Chondrocyte (in vitro differentiated cells): Measurements from ENCODE around the gene LMF2. TPM values are rescaled to one million over a fixed set of nuclear protein-coding genes. Genes with fewer than 3 reads are reported as not detected.

Source experiments
- DNase-seq: peaks from one replicate; pipeline ENCODE4 v3.0.0; 2021; ENCODE audit warnings: mixed read lengths, low spot score
- H3K27ac Mint-ChIP-seq: one replicate; pipeline ENCODE4 v1.8.0; 2021; ENCODE audit warnings: mild to moderate bottlenecking, moderate library complexity, mixed read lengths; ENCODE audit not compliant: unreplicated experiment
- H3K27me3 Mint-ChIP-seq: 2 replicates; pipeline ENCODE4 v1.8.0; 2021; ENCODE audit warnings: low read depth, mixed read lengths
- H3K36me3 Mint-ChIP-seq: 2 replicates; pipeline ENCODE4 v1.8.0; 2021; ENCODE audit warnings: low read depth, mixed read lengths
- H3K4me1 Mint-ChIP-seq: 2 replicates; pipeline ENCODE4 v1.8.0; 2021; ENCODE audit warnings: low read depth, mild to moderate bottlenecking, mixed read lengths
- H3K4me3 Mint-ChIP-seq: one replicate; pipeline ENCODE4 v1.8.0; 2021; ENCODE audit warnings: mild to moderate bottlenecking, moderate library complexity, mixed read lengths; ENCODE audit not compliant: unreplicated experiment
- H3K9me3 Mint-ChIP-seq: 2 replicates; pipeline ENCODE4 v1.8.0; 2021; ENCODE audit warnings: low read depth, mixed read lengths
- CTCF ChIP-seq: fragments of 200-600 bp; sonication (generic); IDR thresholded peaks from 2 replicates; pipeline ENCODE4 v1.5.0; 2021; ENCODE audit warnings: antibody characterized with exemption, mild to moderate bottlenecking, moderate library complexity
- total RNA-seq: library from RNA; stranded (reverse); gene quantifications from 3 replicates; pipeline ENCODE4 v1.2.1, GENCODE V29; 2021

Gene LMF2
- total RNA-seq, 1 donor from 2014 or later = 120 TPM

- Mint-ChIP-seq H3K4me1 (peaks cover 3% of the 10 kb centered on the region), H3K4me3 (no peak overlapping the region), H3K27ac (no peak overlapping the region), H3K27me3 (no peaks in the 10 kb centered on the region), H3K36me3 (peaks cover 4% of the 10 kb centered on the region), H3K9me3 (no peaks in the 10 kb centered on the region)
- DNase-seq = peak; percentile 92
- no peak for TF ChIP-seq CTCF
These were observed 3.9 kb downstream of the LMF2 start for GRCh38 chr22:50503475-50504145.

- no peak for DNase-seq
- Mint-ChIP-seq H3K4me3 (no peak overlapping the region), H3K27me3 (no peaks in the 10 kb centered on the region), H3K9me3 (no peaks in the 10 kb centered on the region), H3K27ac (no peak overlapping the region), H3K36me3 (peaks cover 4% of the 10 kb centered on the region), H3K4me1 (peaks cover 2% of the 10 kb centered on the region)
- TF ChIP-seq CTCF = no peak
These were observed 4.7 kb downstream of the LMF2 start for GRCh38 chr22:50502628-50503474.

GRCh38 chr22:50502096-50502495, 5.4 kb downstream of the LMF2 start:
- Mint-ChIP-seq H3K27me3 (no peaks in the 10 kb centered on the region), H3K9me3 (no peaks in the 10 kb centered on the region), H3K4me3 (no peak overlapping the region), H3K4me1 (peaks cover 2% of the 10 kb centered on the region), H3K36me3 (peaks cover 4% of the 10 kb centered on the region), H3K27ac (no peak overlapping the region)
- no peak for TF ChIP-seq CTCF
- no peak for DNase-seq

GRCh38 chr22:50500452-50500851, 7.0 kb downstream of the LMF2 start:
- TF ChIP-seq CTCF = no peak
- Mint-ChIP-seq H3K27me3 (no peaks in the 10 kb centered on the region), H3K36me3 (peaks cover 4% of the 10 kb centered on the region), H3K4me1 (no peaks in the 10 kb centered on the region), H3K27ac (no peak overlapping the region), H3K4me3 (no peak overlapping the region), H3K9me3 (no peaks in the 10 kb centered on the region)
- no peak for DNase-seq

- peak; percentile 79 for TF ChIP-seq CTCF
- H3K4me3 Mint-ChIP-seq = no peak overlapping the region
- H3K36me3 Mint-ChIP-seq = peaks cover 4% of the 10 kb centered on the region
- no peak for DNase-seq
- no peaks in the 10 kb centered on the region for H3K27me3 Mint-ChIP-seq
- H3K9me3 Mint-ChIP-seq = no peaks in the 10 kb centered on the region
- H3K4me1 Mint-ChIP-seq = no peaks in the 10 kb centered on the region
- no peak overlapping the region for H3K27ac Mint-ChIP-seq
These were observed 9.1 kb downstream of the LMF2 start for GRCh38 chr22:50498322-50498890.
